G401 (cell line): ENCODE data around the gene PRM1. TPM values are rescaled to one million over a fixed set of nuclear protein-coding genes. Genes with fewer than 3 reads are reported as not detected.
A peak's percentile ranks its signal among the peaks of the same experiment; 100 is the strongest.

Source experiments
- DNase-seq: peaks from one replicate; pipeline ENCODE4 v3.0.0-alpha.2; 2015; ENCODE audit warnings: low spot score
- in situ Hi-C: cut with HindIII; loops from 2 replicates; pipeline ENCODE4 v1.10.0; 2016; ENCODE audit warnings: low sequenced_read_pairs, mixed read lengths
- total RNA-seq: library from RNA; depleted of rRNA; stranded (reverse); fragments of >200 nt; shearing (Covaris generic); gene quantifications from 2 replicates; pipeline ENCODE4 v1.2.3, GENCODE V29; 2014

PRM1 gene
- total RNA-seq, 1 experiment from 2014 or later = not detected

DNA sequence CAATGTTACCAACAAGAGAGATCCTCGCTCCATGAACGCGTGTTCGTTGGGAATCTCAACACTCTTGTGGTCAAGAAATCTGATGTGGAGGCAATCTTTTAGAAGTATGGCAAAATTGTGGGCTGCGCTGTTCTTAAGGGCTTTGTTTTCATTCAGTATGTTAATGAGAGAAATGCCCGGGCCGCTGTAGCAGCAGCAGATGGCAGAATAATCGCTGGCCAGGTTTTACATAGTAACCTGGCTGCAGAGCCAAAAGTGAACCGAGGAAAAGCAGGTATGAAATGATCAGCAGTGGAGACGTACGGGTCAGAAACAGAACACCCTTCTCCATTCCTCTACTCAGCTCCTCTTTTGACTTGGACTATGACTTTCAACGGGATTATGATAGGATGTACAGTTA is 38.5 kb downstream of the PRM1 start:
- DNase-seq = peak; percentile 91
- in situ Hi-C loops = no loop called here

DNA sequence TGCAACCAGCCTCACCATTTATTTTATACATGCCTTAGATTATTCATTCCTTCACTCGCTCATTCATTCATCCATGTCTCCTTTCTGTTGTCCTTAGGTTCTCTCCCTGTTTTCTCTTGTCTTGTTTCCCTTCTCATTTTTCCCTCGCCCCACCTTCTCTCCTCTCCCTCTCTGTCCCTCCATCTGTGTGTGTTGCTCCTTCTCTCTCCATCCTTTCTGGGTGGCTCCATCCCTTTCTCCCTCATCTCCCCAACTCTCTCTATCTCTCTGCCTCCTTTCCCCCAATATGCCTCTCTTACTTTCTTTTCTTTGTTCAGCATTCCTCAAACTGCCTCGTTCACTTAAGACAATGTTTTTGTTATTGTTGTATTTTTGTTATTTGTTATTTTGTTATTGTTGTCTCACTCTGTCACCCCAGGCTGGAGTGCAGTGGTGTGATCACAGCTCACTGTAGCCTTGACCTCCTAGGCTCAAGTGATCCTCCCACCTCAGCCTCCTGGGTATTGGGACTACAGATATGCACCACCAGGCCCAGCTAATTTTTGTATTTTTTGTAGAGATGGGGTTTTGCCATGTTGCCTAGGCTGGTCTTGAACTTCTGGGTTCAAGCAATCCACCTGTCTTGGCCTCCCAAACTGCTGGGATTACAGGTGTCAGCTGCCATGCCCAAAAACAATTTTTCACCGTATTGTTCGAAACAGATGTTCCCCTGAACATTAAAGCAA is 39.5 kb downstream of the PRM1 start:
- in situ Hi-C loops = no loop called here
- DNase-seq = no peak

DNA sequence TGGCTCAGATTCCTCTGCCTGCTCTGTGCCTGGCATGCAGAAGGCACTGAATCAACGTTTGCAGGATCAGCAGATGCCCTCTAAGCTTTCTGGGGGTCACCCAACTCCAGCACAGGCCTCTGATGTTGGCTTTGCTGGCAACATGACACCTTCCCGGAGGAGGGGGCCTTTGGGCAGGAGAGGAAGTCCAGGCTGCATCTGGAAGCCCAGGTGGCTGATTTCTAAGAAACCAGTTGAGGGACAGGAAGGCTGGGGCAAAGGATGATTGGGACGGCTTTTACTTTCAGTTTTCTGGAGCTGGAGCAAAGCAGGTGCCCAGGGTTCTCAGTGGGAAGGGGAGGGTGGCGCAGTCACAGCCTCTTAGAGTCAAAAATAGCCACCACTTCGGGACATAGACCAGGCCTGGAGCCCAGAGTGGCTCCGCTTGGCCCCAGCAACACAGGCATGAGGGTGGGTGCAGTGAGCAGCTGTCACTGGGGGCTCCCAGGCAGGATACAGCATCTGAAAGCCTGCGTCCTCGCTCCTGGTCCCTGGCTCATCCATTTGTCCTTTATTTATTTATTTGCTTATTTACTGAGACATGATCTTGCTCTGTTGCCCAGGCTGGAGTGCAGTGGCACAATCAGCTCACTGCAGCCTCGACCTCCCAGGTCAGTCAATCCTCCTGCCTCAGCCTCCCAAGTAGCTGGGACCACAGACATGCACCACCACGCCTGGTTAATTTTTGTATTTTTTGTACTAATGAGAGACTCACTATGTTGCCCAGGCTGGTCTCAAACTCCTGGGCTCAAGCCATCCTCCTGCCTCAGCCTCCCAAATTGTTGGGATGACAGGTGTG is 40.3 kb downstream of the PRM1 start:
- DNase-seq = no peak
- in situ Hi-C loops = no loop called here

DNA sequence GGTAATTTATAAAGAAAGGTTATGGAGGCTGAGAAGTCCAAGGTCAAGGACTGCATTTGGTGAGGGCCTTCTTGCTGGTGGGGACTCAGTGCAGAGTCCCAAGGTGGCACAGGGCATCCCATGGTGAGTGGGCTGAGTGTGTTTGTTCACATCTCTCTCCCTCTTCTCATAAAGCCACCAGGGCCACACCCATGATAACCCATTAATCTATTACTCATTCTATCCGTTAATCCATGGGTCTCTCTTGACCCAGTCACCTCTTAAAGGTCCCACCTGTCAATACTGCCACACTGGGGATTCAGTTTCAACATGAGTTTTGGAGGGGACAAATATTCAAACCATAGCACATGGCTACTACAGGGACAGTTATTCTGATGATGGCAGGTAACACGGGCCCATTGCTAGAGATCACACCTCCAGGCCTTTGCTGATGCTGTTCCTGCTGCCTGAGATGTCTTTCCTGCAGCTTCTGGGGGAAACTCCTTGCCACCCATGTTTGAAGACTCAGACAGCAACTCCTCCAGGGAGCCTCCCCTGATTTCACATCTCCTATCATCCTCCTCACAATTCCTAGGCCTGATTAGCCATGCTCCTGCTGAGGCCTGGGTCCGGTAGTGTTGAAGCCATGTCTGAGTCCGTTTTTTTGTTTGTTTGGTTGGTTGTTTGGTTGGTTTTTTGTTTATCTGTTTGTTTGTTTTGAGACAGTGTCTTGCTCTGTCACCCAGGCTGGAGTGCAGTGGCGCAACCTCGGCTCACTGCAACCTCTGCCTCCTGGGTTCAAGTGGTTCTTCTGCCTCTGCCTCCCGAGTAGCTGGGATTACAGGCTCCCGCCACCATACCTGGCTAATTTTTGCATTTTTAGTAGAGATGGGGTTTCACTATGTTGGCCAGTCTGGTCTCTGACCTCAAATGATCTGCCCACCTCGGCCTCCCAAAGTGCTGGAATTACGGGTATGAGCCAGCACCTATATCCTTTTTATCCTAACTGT is 41.2 kb downstream of the PRM1 start:
- in situ Hi-C loops = no loop called here

DNA sequence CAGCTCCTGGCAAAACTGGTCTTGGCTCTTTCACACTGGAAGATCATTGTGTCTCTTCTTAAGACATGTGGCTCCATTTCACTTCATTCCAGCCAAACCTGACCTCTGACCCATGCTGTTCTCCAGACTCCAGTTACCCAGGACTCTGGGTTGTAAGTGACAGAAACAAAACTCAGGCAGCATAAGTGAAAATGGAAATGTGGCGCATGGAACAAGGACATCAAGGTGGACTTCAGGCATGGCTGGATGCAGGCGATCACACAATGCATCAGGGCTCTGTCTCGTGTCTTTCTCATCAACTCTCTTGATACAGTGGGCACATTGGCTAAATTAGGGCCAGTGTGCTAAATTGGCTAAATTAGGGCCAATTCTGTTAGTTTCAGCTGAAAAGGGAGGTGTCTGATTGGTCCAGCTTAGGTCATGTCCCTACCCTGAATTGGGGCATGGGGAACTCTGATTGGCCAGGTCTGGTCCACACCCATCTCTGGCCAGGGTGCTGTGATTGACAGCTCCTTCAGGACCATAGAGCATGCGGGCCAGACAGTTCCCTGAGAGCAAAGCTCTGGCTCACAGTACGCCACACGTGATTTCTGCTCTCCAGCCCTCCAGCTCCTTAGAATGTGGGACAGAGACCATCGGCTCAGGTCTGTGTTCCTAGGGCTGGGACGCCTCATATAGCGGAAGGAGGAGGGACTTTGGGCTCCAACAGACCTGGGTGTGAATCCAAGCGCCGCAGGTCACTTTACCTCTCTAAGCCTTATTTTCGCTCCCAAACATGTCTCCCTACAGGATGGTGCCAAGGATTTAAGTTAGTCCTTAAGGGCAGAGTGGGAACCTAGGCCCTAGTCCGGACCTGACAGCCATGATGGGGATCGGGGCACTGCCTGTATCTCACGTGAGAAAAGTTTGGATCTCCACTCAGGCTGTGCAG is 42.6 kb downstream of the PRM1 start:
- in situ Hi-C loops = no loop called here
- DNase-seq = no peak

More for the DNA sequence above, 41.2 kb downstream of the PRM1 start:
- DNase-seq = no peak

DNA sequence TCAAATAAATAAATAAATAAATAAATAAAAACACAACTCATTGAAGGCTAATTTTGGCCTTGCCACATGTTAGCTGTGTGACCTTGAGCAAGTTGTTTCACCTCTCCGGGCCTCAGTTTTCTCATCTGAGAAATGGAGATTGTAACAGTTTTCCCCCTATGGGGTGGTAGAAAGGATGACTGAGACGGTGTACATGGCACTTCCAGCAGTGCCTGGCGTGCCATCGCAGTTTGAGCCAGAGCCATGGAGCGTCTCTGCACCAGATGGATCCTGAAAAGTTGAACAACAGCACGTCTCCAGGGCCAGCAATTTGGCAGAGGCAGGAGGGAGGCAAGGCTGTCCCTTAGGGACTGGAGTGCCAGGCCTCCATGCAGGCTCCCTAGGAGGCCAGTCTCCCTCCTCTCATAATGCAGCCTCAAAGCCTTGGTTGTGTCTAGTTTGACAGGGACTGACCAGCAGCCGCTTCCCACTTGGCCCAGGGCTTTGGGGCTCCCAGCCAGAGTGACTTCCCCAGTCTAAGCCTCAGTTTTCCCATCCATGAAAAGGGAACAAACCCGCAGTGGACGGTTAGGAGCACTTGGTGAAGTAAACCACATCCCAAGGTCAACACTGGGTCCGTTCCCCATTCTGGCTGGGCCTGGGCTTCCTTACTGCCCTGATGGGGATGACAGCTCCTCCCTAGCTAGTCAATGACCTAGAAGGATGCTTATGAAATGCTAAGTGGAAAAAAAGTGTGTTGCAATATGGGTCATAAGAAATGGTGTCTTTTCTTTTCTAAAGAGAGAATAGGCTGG is 44.5 kb downstream of the PRM1 start:
- in situ Hi-C loops = no loop called here
- no peak for DNase-seq

DNA sequence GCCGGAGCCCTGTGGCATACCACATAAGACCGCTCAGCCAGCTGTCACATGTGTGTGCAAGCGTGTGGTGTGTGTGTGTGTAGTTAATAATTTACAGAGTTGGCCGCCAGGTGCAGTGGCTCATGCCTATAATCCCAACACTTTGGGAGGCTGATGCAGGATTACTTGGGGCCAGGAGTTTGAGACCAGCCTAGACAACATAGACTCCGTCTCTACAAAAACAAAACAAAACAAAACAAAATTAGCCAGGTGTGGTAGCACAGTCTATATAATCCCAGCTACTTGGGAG is 45.5 kb downstream of the PRM1 start:
- DNase-seq = no peak
- in situ Hi-C loops = no loop called here

DNA sequence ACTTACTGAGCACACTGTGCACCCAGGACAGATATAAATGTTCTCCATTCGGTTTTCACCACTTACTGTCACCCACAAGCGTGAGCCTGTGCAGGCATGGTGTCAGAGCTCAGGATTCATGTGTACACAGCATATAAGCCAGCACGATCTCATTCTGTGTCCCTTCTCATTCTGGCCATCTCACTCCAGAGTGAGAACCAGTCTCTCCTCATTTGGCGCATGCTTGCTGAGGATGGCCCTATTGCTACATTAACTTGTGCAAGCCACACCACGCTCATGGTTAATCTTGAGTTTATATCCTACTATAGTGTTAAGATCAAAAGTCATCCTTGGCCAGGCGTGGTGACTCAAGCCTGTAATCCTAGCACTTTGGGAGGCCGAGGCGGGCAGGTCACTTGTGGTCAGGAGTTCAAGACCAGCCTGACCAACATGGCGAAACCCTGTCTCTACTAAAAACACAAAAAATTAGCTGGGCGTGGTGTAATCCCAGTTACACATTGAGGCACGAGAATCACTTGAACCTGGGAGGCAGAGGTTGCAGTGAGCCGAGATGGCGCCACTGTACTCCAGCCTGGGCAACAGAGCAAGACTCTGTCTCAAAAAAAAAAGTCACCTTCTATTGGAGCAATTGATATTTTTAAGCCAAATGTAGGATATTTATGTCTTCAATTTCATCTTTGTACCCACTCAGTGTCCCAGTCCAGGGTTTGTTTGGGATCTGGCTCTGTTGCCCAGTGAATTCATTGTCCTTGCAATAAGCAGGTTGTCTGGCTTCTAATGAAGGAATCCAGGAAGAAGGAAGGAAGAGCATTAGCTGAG is 46.0 kb downstream of the PRM1 start:
- no peak for DNase-seq
- in situ Hi-C loops = no loop called here

DNA sequence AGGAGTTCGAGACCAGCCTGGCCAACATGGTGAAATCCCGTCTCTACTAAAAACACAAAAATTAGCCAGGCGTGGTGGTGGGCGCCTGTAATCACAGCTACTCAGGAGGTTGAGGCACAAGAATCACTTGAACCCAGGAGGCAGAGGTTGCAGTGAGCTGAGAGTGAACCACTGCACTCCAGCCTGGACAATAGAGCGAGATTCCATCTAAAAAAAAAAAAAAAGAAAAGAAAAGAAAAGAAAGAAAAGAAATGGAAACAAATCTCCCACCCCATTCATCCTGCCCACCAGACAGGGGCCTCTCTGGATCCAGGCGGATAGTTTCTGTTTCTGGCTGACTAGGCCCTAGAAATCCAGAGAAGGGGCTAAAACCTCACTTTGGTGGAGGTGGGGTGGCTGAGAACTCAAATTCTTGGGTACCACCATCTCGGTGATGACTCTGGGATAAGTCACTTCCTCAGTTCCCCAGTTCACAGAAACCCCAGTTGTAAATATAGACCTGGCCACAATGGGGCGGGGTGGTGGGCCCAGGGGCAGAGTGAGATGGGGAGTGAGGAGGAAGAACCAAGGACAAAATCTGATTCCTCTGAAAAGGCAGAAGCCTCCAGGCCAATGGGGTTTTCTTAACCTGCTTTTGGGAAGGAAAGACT is 47.3 kb downstream of the PRM1 start:
- no peak for DNase-seq
- in situ Hi-C loops = no loop called here

DNA sequence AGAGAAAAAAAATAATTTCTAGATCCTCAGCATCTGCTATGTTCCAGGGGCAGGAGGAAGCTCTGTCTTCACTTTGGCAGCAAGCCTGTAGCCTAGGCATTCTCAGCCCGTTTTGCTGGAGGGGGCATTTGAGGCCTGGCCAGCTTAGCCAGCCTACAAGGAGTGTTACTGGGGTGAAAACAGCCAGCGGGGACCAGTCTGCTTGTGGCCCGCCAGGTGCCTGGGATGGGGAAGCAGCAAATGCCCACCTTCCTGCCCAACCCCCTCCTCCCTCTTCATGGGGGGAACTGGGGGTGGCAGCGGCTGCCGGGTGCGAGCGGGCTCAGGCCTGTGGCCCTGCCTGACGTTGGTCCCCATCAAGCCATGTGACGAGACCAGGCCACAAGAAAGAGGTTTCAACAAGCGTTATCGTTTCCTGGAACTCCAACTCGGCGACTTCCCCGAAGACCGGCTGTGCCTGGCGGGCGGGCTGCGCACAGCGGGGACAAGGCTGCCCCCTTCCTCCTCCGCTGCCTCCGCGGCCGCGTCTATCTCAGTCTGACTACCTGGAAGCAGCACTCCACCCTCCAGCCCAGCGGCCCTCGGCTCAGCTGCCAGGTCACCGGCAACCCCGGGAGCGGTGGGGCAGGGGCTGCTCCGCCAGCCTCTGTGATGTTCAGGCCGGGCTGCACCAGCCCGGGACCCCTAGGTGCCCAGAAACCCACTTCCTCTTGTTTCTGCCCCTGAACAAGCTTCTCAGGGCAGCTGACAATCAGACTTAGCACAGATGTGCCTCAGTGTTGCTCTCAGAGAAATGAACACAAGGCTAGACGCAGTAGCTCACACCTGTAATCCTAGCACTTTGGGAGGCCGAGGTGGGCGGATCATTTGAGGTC is 48.0 kb downstream of the PRM1 start:
- DNase-seq = peak; percentile 66
- in situ Hi-C loops = no loop called here

DNA sequence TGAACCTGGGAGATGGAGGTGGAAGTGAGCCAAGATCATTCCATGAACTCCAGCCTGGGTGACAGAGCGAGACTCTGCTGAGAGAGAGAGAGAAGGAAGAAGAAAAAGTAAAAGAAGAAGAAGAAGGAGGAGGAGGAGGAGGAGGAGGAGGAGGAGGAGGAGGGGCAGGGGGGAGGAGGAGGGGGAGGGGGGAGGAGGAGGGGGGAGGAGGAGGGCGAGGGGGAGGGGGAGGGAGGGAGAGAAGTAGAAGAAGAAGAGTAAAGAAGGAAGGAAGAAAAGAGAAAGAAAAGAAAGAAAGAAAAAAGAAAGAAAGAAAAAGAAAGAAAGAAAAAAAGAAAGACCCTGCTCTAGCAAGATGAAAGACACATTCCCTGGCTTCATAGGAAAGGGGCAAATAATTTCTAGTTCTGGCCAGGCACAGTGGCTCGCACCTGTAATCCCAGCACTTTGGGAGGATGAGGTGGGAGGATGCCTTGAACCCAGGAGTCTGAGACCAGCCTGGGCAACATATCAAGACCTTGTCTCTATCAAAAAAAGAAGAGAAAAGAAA is 48.8 kb downstream of the PRM1 start:
- in situ Hi-C loops = no loop called here
- no peak for DNase-seq

DNA sequence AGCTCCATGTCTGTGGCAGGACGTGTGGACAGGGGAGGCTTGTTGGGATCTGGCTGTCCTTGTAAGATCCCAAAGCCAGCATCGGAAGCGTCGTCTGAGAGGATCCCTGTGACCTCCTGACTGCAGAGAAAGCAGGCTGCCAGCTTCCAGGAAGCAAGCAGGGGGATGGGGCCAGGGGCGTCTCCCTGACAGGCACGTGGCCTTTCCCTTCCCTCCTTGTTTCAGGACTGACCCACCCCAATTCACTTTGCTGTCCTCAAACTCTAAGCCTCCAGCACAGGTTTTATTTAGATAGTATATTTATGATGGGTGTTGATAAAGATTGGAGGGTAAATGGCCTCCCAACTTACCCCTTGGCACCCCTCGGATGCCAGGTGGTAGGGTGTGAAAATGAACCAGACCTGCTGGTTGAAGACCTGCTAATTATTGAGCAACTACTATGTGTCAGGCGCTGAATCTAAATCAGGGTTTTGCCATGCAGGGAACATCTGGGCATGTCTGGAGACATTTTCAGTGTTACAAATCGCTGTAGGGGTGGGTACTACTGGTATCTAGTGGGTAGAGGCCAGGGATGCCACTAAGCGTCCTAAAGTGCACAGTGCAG is 49.7 kb downstream of the PRM1 start:
- no peak for DNase-seq
- in situ Hi-C loops = no loop called here
